Measurements from ENCODE around the gene LARGE1. TPM values are rescaled to one million over a fixed set of nuclear protein-coding genes. Genes with fewer than 3 reads are reported as not detected.

The LARGE1 gene
- total and polyA plus RNA-seq, 10 donors: 1.9 to 35.8 (median 22.8) TPM

GRCh38 chr22:33456511-33456910 is 463.8 kb downstream of the LARGE1 start:
- no peak overlapping the region for H3K4me3 ChIP-seq
- H3K36me3 ChIP-seq: no peaks in the 10 kb centered on the region
- DNase-seq: no peak
- WGBS, 5 donors: 92 to 97% (median 94%) methylated on average over 1 of the region's 1 CpG
- H3K27me3 ChIP-seq (replicated peaks in 1 of 7): no peaks in the 10 kb centered on the region
- no peak for TF ChIP-seq POLR2A (IDR thresholded peaks at IDR 0.05)
- TF ChIP-seq CTCF (IDR thresholded peaks at IDR 0.05 in 8 of 11, conservative IDR thresholded peaks at IDR 0.05 in 3 of 11): no peak
- no peak for TF ChIP-seq POLR2AphosphoS5 (IDR thresholded peaks at IDR 0.05)
- H3K27ac ChIP-seq: no peak overlapping the region
- H3K9me3 ChIP-seq: peaks cover 0 to 11% (median under 1%) of the 10 kb centered on the region in 8 donors
- intact Hi-C loops (cut with DNase I; ENCODE audit: low total_unique reads): no loop called here
- no peaks in the 10 kb centered on the region for H3K4me1 ChIP-seq

GRCh38 chr22:33455036-33455435 is 465.2 kb downstream of the LARGE1 start:
- no peak for TF ChIP-seq POLR2AphosphoS5 (IDR thresholded peaks at IDR 0.05)
- no peak for TF ChIP-seq POLR2A (IDR thresholded peaks at IDR 0.05)
- TF ChIP-seq CTCF (IDR thresholded peaks at IDR 0.05 in 8 of 11, conservative IDR thresholded peaks at IDR 0.05 in 3 of 11): no peak
- H3K9me3 ChIP-seq: no peaks in the 10 kb centered on the region
- no peaks in the 10 kb centered on the region for H3K27me3 ChIP-seq (replicated peaks in 1 of 7)
- no peaks in the 10 kb centered on the region for H3K36me3 ChIP-seq
- H3K27ac ChIP-seq: no peak overlapping the region
- intact Hi-C loops (cut with DNase I; ENCODE audit: low total_unique reads): no loop called here
- WGBS, 5 donors: 71 to 95% (median 81%) methylated on average over 1 of the region's 1 CpG
- H3K4me3 ChIP-seq: no peak overlapping the region
- no peak for DNase-seq
- H3K4me1 ChIP-seq: no peaks in the 10 kb centered on the region

DNA sequence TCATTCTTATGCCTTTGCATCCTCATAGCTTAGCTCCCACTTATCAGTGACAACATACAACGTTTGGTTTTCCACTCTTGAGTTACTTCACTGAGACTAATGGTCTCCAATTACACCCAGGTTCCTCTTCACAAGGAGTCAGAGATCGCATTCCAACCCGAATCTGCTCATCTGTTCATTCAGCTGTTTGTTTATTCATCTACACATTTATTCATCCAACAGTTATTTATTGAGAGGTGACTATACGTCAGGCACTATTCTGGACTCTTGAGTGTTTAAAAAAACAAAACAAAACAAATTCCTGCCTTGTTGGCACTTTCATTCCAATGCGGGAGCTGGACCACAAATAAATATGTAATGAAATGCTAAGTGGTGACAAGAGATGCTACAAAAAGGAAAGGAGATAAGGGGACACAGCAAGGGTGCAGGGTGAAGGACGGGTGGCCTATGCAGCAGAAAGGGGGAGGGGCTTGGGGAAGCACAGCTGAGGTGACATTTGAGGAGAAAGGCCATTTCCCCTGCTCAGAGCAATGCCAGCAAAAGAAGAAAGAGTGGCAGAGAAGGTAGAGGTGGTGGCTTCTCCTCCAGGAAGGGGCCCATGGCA is 468.3 kb downstream of the LARGE1 start:
- Histone ChIP-seq H3K36me3 (no peaks in the 10 kb centered on the region), H3K27me3 (replicated peaks in 1 of 7) (no peaks in the 10 kb centered on the region), H3K4me1 (no peaks in the 10 kb centered on the region), H3K4me3 (no peak overlapping the region), H3K9me3 (no peaks in the 10 kb centered on the region), H3K27ac (no peak overlapping the region)
- DNase-seq: no peak
- WGBS, 5 donors: 60 to 75% (median 68%) methylated on average over 6 of the region's 6 CpGs
- TF ChIP-seq POLR2A (IDR thresholded peaks at IDR 0.05) (no peak), CTCF (IDR thresholded peaks at IDR 0.05 in 8 of 11, conservative IDR thresholded peaks at IDR 0.05 in 3 of 11) (no peak), POLR2AphosphoS5 (IDR thresholded peaks at IDR 0.05) (no peak)
- intact Hi-C loops (cut with DNase I; ENCODE audit: low total_unique reads): no loop called here

DNA sequence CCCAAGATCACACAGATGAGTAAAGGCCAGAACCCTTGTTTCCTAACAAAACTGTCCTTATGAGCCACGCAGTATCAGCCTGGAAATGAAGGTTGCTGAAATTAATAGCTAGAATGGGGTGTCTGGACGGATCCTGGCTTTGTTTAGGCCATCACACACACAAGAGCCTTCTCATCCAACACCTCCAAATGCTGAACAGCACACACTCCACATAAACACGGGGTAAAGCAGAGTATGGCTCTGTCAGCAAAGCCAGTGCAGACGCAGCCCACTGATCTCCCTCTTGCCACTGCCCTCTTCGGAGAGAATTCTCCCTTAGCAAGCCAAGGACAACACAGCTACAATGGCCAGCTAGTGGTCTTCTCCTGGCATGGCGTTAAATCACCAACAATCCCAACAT is 469.5 kb downstream of the LARGE1 start:
- intact Hi-C loops (cut with DNase I; ENCODE audit: low total_unique reads): no loop called here
- Histone ChIP-seq H3K9me3 (no peaks in the 10 kb centered on the region), H3K27me3 (replicated peaks in 1 of 7) (no peaks in the 10 kb centered on the region), H3K36me3 (no peaks in the 10 kb centered on the region), H3K27ac (no peak overlapping the region), H3K4me1 (no peaks in the 10 kb centered on the region), H3K4me3 (no peak overlapping the region)
- WGBS, 5 donors: 69 to 92% (median 88%) methylated on average over 6 of the region's 6 CpGs
- no peak for DNase-seq
- TF ChIP-seq CTCF (IDR thresholded peaks at IDR 0.05 in 8 of 11, conservative IDR thresholded peaks at IDR 0.05 in 3 of 11): no peak
